HG02970 (cell line): Measurements from ENCODE around the gene GK2.

ENCODE experiments used
- ATAC-seq: cut with Tn5 transposase; IDR thresholded peaks from one replicate; pipeline ENCODE4 v1.9.1; 2021; ENCODE audit warnings: mild to moderate bottlenecking, moderate library complexity, moderate number of reproducible peaks; ENCODE audit not compliant: unreplicated experiment, low FRiP score

GK2 gene

GRCh38 chr4:79408063-79408462 is at the start of gene GK2:
Gene GK2, minus strand, starts transcription at chr4:79408228. Its CDS starts 28 bp downstream, at chr4:79408200.
- ATAC-seq, result no peak

- no peak for ATAC-seq
These were observed 47.2 kb upstream of the GK2 start for GRCh38 chr4:79455216-79455615.

DNA sequence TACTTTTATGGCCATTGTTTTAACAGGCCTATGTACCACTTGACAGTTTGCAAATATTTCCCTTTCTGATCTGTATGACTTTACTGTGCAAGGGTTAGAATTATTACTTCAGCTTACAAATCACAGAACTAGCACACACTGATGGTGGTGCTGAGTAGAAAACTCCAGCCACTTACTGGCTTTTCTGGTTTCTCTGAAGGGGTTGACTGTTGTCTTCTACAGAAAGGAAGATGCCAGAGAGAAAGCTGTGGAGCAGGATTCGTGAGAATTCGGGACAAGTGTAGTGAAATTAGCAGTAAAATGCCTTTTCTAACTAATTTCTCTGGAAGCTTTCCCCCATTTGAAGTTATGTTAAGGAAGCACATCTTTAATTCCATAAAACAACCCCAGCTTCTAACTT is 46.6 kb upstream of the GK2 start:
- ATAC-seq, result no peak

DNA sequence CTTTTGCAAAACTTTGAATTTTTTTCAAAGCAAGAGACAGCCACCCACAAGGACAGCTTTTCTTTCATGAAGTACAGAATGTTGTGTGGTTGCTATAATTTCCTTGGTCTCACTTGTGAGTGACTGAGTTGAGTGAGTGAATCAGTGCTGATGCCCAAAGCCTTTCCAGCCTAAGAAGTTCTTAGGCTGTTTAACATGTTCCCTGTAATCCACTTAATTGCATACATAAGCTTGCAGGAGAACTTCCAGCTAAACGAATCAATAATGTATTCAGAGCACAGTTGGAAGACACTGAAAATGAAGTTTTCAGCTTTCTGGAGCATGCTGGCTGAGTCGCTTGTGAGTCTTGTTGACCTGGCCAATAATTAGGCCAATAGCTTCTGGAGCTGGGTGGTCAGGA is 42.0 kb upstream of the GK2 start:
- ATAC-seq, result no peak

GRCh38 chr4:79446145-79446544 is 38.1 kb upstream of the GK2 start:
- no peak for ATAC-seq

GRCh38 chr4:79445371-79445781 is 37.3 kb upstream of the GK2 start:
- no peak for ATAC-seq

- ATAC-seq, result no peak
These were observed 34.4 kb upstream of the GK2 start for GRCh38 chr4:79442422-79442821.

DNA sequence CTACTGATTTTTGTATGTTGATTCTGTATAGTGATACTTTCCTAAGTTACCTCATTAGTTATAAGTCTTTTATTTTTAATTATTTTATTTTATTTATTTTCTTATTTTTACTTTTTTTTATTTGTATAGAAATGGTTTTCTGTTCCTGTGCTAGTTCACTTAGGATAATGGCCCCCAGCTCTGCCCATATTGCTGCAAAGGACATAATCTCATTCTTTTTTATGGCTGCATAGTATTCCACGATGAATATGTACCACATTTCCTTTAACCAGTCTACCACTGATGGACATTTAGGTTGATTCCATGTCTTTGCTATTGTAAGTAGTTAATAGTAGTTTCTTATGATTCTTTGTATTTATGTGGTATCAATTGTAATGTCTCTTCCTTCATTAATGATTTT is 31.5 kb upstream of the GK2 start:
- ATAC-seq, result no peak

DNA sequence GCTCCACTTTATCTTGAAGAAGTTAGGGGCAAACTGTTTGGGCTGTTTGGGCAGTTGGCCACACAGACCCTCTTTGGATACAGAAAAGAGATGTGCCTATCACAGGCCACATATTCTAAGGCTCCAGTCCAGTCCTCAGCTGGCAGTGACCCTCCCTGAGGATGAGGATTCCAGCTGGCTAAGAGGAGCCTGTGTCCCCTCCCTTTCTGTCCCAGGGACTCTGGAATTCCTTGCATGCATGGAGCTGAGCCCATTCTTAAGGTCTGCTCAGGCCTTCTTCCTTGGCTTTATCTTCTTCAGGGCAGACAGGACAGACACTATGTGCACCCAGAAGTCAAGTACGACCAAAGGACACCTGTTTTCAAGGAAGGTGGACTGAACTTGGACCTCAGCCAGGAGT is 23.8 kb upstream of the GK2 start:
- no peak for ATAC-seq

GRCh38 chr4:79429113-79429903 is 21.3 kb upstream of the GK2 start:
- no peak for ATAC-seq

DNA sequence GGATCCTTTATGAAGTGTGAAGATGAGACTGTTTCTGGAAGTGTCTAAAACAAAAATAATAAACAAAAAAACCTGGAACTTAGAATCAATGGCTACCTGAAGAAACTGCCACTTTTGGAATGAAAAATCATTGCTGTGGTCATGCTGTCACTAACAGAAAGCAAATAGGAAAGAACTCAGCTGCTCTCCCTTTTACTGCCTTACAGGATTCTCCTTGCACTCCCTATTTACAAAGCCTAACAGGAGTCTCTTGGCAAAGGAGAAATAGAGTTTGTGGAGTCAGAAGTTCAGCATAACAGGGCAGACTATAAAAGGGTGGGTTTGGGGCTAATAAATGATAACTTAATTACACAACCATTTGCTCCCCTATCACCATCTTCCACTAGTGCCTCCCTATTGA is 19.0 kb upstream of the GK2 start:
- no peak for ATAC-seq

DNA sequence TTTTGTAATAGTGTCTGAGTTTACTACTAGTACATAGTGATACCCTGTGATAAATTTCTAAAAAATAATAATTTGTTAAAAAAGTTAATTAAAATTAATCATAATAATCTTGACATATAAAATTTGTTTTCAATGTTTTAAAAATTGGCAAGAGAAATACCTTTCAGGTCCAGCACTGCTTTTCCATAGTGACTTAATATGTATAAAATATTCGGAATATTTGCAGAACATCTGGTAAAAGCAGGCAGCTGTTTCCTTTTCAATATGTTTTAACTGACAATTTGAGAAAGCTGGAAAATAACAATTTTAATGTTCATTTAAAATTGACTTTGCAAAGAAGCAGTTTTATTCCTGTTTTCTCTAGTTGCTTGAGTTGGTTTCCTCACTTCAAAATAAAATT is 17.6 kb upstream of the GK2 start:
- ATAC-seq, result no peak

- no peak for ATAC-seq
These were observed 13.5 kb upstream of the GK2 start for GRCh38 chr4:79421483-79421882.

GRCh38 chr4:79413886-79414285 is 5.9 kb upstream of the GK2 start:
- ATAC-seq, result no peak

DNA sequence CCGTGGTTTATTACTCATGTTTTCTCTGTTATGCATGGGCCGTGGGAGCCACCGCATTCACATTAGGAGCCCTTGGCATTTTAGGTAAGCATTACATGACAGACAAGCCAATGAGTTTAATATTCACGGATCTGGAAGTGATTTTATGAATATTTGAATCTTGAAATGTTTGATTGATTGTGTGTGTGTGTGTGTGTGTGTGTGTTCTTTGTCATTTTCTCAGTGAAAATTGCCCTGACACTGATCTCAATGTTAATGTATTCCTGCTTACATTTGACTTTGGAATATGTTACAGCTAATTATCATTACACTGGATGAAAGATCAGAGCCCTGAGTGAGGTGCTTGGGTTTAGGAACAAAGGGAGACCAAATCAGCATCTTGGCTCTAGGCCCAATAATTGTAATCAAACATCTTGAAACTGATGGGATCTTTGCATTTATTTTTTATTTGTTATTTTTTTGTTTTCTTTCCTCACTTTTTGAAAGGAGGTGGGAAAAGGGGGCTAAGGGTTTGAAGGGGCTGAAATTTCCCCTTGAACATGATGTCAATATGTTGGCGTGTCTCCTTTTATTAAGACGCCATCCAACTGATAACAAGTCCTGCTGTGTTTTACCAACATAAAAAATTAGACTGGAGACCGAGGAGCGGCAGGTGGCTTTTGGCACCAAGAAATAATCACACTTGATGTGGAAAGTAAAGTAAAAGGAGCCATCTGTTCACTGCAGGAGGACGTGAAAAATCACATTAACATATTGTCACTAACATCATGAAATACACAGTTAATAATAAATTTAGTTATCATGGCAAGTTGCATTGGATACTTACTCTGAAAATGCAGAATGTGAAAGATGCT is 5.2 kb upstream of the GK2 start:
- ATAC-seq, result no peak

- no peak for ATAC-seq
These were observed 3.4 kb downstream of the GK2 start for GRCh38 chr4:79404666-79405065.

DNA sequence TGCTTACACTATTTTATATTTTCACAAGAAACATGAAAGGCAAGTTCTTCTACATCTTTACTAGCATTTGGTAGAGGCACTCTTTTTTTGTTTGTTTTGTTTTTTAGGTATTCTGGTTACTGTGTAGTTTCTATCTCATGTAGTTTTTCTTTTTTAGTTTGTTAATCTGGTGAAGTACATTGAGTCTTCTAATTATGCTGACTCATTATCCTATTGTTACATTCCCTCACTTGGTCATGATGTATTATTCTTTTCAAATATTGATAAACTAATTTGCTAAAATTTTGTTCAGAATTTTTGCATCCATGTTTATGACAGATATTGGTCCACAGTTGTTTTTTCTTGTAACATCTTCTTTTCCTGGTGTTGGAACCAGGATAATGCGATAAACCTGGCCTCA is 4.7 kb downstream of the GK2 start:
- ATAC-seq, result no peak

DNA sequence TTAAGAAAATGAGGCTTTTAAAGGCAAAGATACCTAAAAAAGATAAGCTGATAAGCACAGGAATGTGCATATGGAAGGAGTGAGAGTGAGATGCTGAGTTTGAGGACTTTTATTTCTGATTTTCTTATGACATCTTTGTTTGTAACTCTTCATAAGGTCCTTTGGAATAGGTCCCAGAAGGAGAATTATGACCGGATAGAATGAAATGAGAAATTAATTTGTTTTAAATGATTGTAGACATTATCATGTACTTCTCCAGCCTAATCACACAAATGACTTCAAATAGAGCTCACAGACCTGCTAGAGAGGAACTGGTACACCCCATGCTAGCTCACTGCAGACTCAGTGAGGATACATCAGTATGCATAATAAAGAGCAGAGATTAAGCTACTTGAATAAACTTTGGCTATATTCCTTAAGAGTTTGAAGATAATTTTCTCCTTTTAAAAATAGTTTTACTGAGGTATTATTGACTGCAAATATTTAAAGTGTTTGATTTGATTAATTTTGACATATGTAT is 5.6 kb downstream of the GK2 start:
- no peak for ATAC-seq

GRCh38 chr4:79399076-79399475 is 9.0 kb downstream of the GK2 start:
- ATAC-seq, result no peak

DNA sequence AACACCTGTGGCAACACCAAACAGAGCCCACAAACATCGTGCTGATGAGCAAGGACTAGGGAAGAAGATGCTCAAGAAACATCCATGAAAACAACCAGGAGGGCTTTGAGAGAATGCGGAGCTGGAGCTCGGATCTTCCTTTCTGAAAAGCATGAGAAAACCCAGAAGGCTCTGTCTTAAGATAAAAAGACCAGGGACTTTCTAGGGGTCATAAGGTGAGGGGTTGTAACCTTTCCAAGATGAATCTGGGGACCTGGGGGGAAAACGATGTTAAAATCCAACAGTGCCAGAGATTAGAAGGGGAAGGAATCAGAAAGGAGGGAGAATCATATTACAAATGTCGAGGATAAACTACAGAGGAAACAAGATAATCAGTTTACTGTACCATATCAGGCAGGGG is 10.1 kb downstream of the GK2 start:
- no peak for ATAC-seq

DNA sequence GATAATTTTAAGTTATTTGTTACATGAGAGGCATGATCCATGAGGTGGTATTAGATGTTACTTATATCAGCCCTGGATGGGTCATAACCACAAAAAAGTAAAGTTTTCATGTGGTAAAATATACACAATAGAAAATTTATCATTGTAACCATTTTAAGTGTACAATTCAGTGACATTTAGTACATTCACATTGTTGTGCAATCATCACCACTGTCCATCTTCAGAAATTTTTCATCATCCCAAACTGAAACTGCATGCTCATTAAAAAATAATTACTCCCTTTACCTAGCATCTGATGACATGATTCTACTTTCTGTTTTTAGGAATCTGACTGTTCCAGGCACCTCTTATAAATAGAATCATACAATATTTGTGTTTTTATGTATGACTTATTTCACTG is 11.2 kb downstream of the GK2 start:
- ATAC-seq, result no peak

DNA sequence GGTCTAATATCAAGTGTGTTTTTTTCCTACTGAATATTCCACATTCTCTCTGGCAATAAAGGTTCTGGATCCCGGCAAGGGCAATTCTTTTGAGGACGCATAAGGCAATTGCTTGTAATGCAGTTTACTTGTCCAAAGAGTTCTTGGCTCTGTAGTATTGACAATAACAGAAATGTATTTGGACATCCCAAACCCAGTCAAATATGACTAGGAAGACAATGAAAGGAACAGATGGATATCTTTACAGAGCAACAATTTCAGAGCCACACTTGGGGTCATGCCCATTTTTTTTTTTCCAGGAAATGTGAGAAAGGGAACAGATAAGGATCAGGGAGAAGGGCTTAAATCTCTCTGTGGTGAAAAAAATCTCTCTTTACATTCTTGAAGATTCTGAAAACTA is 12.2 kb downstream of the GK2 start:
- no peak for ATAC-seq
